Activated T-helper 1 cell treated with anti-CD3 and anti-CD28 coated beads, Interleukin-2, amount 50 U/mL, for 16 hours (primary cell): ENCODE data around the gene DHDH.
A peak's percentile ranks its signal among the peaks of the same experiment; 100 is the strongest.

Experiments
- DNase-seq, 2 donors: peaks; one replicate each; pipeline ENCODE4 v3.0.0-alpha.2; 2020; ENCODE audit warnings: low read depth in 1 of 2, low spot score in 1 of 2

The DHDH gene

GRCh38 chr19:48947258-48947542 lies 13.7 kb downstream of the DHDH start:
- no peak for DNase-seq

- no peak for DNase-seq
These were observed 16.7 kb downstream of the DHDH start for GRCh38 chr19:48950159-48950558.

GRCh38 chr19:48950830-48951519 lies 17.5 kb downstream of the DHDH start:
- no peak for DNase-seq

GRCh38 chr19:48953141-48953540 lies 19.6 kb downstream of the DHDH start:
- no peak for DNase-seq

- no peak for DNase-seq
These were observed 20.6 kb downstream of the DHDH start for GRCh38 chr19:48953990-48954594.

- DNase-seq: peak; percentile 71 to 85
These were observed 21.3 kb downstream of the DHDH start, which contains the start of gene BAX for GRCh38 chr19:48954595-48955307. Gene BAX, plus strand, starts transcription at chr19:48954875. Its CDS starts 54 bp downstream, at chr19:48954929.

GRCh38 chr19:48955308-48955958 lies 21.9 kb downstream of the DHDH start:
- DNase-seq: no peak

- DNase-seq: no peak
These were observed 24.5 kb downstream of the DHDH start for GRCh38 chr19:48958006-48958405.

GRCh38 chr19:48959341-48960239 lies 26.1 kb downstream of the DHDH start:
- DNase-seq: no peak

GRCh38 chr19:48961051-48961649 lies 27.7 kb downstream of the DHDH start:
- DNase-seq: no peak

- DNase-seq: no peak
These were observed 28.2 kb downstream of the DHDH start for GRCh38 chr19:48961673-48962028.

GRCh38 chr19:48962029-48962848 lies 28.7 kb downstream of the DHDH start:
- DNase-seq: no peak

- DNase-seq: no peak
These were observed 29.3 kb downstream of the DHDH start for GRCh38 chr19:48962849-48963165.

GRCh38 chr19:48963371-48964204 lies 30.1 kb downstream of the DHDH start:
- peak; percentile 34 to 48 for DNase-seq

GRCh38 chr19:48964205-48965039 lies 30.9 kb downstream of the DHDH start:
- no peak for DNase-seq

GRCh38 chr19:48965040-48965805 lies 31.7 kb downstream of the DHDH start, which contains the start of gene FTL:
Gene FTL, plus strand, starts transcription at chr19:48965309. Its CDS starts 199 bp downstream, at chr19:48965508.
- peak; percentile 73 to 81 for DNase-seq
